ENCODE measurements around the gene LIMA1. TPM values are rescaled to one million over a fixed set of nuclear protein-coding genes. Genes with fewer than 3 reads are reported as not detected.

The LIMA1 gene
- polyA plus RNA-seq, 1 donor from 2014 or later: 4.4 TPM

DNA sequence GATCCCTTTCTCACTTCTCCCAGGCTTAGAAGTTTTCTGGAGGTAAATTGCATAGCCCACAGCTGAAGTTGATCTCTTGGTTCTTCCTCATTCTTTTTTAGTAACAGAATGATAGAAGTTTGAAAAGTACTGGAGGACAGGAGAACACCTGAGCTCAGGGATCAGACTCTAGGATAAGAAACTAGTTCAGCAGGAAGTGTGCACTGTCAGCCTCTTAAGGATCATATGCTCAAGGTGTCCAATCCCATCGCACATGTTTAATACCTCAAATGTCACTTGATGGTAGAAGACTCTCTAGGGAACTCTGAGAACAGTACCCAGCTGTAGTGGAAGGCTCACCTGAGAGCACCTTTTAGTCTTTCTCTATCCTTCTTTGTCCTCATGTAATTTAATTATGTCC, 14.7 kb upstream of the LIMA1 start:
- H2AFZ ChIP-seq (ENCODE audit: low read depth, low read length): no peak overlapping the region
- H3K9me2 ChIP-seq (ENCODE audit: insufficient read depth, low read length): no peaks in the 10 kb centered on the region
- H3K27ac ChIP-seq (ENCODE audit: low read length): no peak overlapping the region
- H4K20me1 ChIP-seq (ENCODE audit: insufficient read depth): no peaks in the 10 kb centered on the region
- no peaks in the 10 kb centered on the region for H3K79me2 ChIP-seq (replicated peaks; ENCODE audit: insufficient read depth, low read length)
- no peaks in the 10 kb centered on the region for H3K27me3 ChIP-seq (ENCODE audit: insufficient read depth, low read depth, low read length)
- no peak overlapping the region for H3K4me3 ChIP-seq (ENCODE audit: low read length)
- no peak overlapping the region for H3K4me2 ChIP-seq (ENCODE audit: low read length)
- H3K9me3 ChIP-seq (ENCODE audit: low read length): no peaks in the 10 kb centered on the region
- H3K9ac ChIP-seq (ENCODE audit: low read length): no peak overlapping the region
- no peaks in the 10 kb centered on the region for H3K36me3 ChIP-seq (ENCODE audit: insufficient read depth, low read length)
- no peaks in the 10 kb centered on the region for H3F3A ChIP-seq (ENCODE audit: insufficient read depth, low read length, poor library complexity, severe bottlenecking)
- TF ChIP-seq SMC3 (conservative IDR thresholded peaks at IDR 0.05; ENCODE audit: poor library complexity) (no peak), EP300 (conservative IDR thresholded peaks at IDR 0.05; ENCODE audit: poor library complexity, severe bottlenecking) (no peak), RAD21 (conservative IDR thresholded peaks at IDR 0.05) (no peak), POLR2AphosphoS5 (IDR thresholded peaks at IDR 0.05) (no peak), MXI1 (conservative IDR thresholded peaks at IDR 0.05; ENCODE audit: poor library complexity, severe bottlenecking) (no peak), EZH2 (IDR thresholded peaks at IDR 0.05; ENCODE audit: borderline replicate concordance, insufficient read depth, low read length, poor library complexity, severe bottlenecking) (no peak), TAF1 (IDR thresholded peaks at IDR 0.05; ENCODE audit: low read depth) (no peak)
- TF ChIP-seq, protein P1, sequence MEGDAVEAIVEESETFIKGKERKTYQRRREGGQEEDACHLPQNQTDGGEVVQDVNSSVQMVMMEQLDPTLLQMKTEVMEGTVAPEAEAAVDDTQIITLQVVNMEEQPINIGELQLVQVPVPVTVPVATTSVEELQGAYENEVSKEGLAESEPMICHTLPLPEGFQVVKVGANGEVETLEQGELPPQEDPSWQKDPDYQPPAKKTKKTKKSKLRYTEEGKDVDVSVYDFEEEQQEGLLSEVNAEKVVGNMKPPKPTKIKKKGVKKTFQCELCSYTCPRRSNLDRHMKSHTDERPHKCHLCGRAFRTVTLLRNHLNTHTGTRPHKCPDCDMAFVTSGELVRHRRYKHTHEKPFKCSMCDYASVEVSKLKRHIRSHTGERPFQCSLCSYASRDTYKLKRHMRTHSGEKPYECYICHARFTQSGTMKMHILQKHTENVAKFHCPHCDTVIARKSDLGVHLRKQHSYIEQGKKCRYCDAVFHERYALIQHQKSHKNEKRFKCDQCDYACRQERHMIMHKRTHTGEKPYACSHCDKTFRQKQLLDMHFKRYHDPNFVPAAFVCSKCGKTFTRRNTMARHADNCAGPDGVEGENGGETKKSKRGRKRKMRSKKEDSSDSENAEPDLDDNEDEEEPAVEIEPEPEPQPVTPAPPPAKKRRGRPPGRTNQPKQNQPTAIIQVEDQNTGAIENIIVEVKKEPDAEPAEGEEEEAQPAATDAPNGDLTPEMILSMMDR (IDR thresholded peaks at IDR 0.05; ENCODE audit: poor library complexity, severe bottlenecking): no peak
- TF ChIP-seq, protein P2, sequence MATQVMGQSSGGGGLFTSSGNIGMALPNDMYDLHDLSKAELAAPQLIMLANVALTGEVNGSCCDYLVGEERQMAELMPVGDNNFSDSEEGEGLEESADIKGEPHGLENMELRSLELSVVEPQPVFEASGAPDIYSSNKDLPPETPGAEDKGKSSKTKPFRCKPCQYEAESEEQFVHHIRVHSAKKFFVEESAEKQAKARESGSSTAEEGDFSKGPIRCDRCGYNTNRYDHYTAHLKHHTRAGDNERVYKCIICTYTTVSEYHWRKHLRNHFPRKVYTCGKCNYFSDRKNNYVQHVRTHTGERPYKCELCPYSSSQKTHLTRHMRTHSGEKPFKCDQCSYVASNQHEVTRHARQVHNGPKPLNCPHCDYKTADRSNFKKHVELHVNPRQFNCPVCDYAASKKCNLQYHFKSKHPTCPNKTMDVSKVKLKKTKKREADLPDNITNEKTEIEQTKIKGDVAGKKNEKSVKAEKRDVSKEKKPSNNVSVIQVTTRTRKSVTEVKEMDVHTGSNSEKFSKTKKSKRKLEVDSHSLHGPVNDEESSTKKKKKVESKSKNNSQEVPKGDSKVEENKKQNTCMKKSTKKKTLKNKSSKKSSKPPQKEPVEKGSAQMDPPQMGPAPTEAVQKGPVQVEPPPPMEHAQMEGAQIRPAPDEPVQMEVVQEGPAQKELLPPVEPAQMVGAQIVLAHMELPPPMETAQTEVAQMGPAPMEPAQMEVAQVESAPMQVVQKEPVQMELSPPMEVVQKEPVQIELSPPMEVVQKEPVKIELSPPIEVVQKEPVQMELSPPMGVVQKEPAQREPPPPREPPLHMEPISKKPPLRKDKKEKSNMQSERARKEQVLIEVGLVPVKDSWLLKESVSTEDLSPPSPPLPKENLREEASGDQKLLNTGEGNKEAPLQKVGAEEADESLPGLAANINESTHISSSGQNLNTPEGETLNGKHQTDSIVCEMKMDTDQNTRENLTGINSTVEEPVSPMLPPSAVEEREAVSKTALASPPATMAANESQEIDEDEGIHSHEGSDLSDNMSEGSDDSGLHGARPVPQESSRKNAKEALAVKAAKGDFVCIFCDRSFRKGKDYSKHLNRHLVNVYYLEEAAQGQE (IDR thresholded peaks at IDR 0.05; ENCODE audit: borderline replicate concordance): no peak

DNA sequence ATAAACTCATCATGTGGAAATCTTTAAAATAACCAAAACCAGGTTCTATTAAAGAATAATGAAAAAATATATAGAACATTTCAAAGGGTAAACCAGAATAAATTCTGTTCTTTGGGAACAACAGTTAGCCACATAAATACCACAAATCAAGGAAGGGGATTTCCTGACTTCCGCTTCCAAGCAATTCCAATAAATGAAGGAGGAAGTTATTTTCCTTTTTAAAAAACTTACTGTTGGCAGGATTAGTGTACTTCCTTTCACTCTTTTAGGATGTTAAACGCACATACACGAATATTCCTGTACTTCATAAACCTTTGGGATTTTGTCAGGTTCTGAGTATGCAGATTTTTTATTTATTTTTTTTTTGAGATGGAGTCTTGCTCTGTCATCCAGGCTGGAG, 13.7 kb upstream of the LIMA1 start:
- H3F3A ChIP-seq (ENCODE audit: insufficient read depth, low read length, poor library complexity, severe bottlenecking): no peaks in the 10 kb centered on the region
- H3K4me3 ChIP-seq (ENCODE audit: low read length): no peak overlapping the region
- TF ChIP-seq EP300 (conservative IDR thresholded peaks at IDR 0.05; ENCODE audit: poor library complexity, severe bottlenecking) (no peak), TAF1 (IDR thresholded peaks at IDR 0.05; ENCODE audit: low read depth) (no peak), SMC3 (conservative IDR thresholded peaks at IDR 0.05; ENCODE audit: poor library complexity) (no peak), MXI1 (conservative IDR thresholded peaks at IDR 0.05; ENCODE audit: poor library complexity, severe bottlenecking) (no peak), POLR2AphosphoS5 (IDR thresholded peaks at IDR 0.05) (no peak), EZH2 (IDR thresholded peaks at IDR 0.05; ENCODE audit: borderline replicate concordance, insufficient read depth, low read length, poor library complexity, severe bottlenecking) (no peak), RAD21 (conservative IDR thresholded peaks at IDR 0.05) (no peak)
- TF ChIP-seq, protein P2 (IDR thresholded peaks at IDR 0.05; ENCODE audit: borderline replicate concordance): no peak
- TF ChIP-seq, protein P1 (IDR thresholded peaks at IDR 0.05; ENCODE audit: poor library complexity, severe bottlenecking): no peak
- H2AFZ ChIP-seq (ENCODE audit: low read depth, low read length): no peak overlapping the region
- H3K36me3 ChIP-seq (ENCODE audit: insufficient read depth, low read length): no peaks in the 10 kb centered on the region
- H3K9ac ChIP-seq (ENCODE audit: low read length): no peak overlapping the region
- no peaks in the 10 kb centered on the region for H3K9me2 ChIP-seq (ENCODE audit: insufficient read depth, low read length)
- H3K4me2 ChIP-seq (ENCODE audit: low read length): no peak overlapping the region
- no peaks in the 10 kb centered on the region for H3K9me3 ChIP-seq (ENCODE audit: low read length)
- H4K20me1 ChIP-seq (ENCODE audit: insufficient read depth): no peaks in the 10 kb centered on the region
- H3K79me2 ChIP-seq (replicated peaks; ENCODE audit: insufficient read depth, low read length): no peaks in the 10 kb centered on the region
- no peak overlapping the region for H3K27ac ChIP-seq (ENCODE audit: low read length)
- no peaks in the 10 kb centered on the region for H3K27me3 ChIP-seq (ENCODE audit: insufficient read depth, low read depth, low read length)

Data from neural cell (in vitro differentiated cells).